HEK293 (cell line): ENCODE measurements around the gene CROT.

ENCODE experiments used
- CTCF ChIA-PET: fragments of 350-600 bp; formaldehyde crosslinking; extraction: SDS; loops from one replicate; lab custom pipeline; 2021; ENCODE audit warnings: antibody characterized with exemption; lab: Yijun Ruan, JAX
- POLR2A ChIA-PET: fragments of 300-600 bp; formaldehyde crosslinking; extraction: SDS; loops from one replicate; lab custom pipeline; 2020; ENCODE audit warnings: antibody characterized with exemption, inconsistent platforms; lab: Yijun Ruan, JAX
- H3K27ac ChIP-seq: fragments of 200-500 bp; sonication (Bioruptor generic); 2 replicates; pipeline ENCODE4 v1.5.1; 2014; ENCODE audit warnings: low read depth, low read length, control low read depth, inconsistent platforms; ENCODE audit errors: extremely low read depth
- H3K36me3 ChIP-seq, 2 experiments: fragments of 200-500 bp in 1 of 2; sonication (Bioruptor generic) in 1 of 2; 1 replicate in 1 of 2; 2 replicates in 1 of 2; pipeline ENCODE4 v1.5.1; 2014 to 2017; ENCODE audit warnings: inconsistent platforms in 2 of 2, low read length in 2 of 2; ENCODE audit not compliant: control insufficient read depth in 2 of 2, insufficient read depth in 1 of 2
- H3K4me1 ChIP-seq: fragments of 200-500 bp; sonication (Bioruptor generic); 2 replicates; pipeline ENCODE4 v1.5.1; 2014; ENCODE audit warnings: mild to moderate bottlenecking, low read length, inconsistent platforms; ENCODE audit not compliant: control insufficient read depth, insufficient read depth
- H3K4me3 ChIP-seq: 2 replicates; pipeline ENCODE4 v1.5.1; 2011; ENCODE audit warnings: low read depth, mild to moderate bottlenecking, control low read depth, low read length, moderate library complexity
- H3K9me3 ChIP-seq: fragments of 200-500 bp; sonication (Bioruptor generic); 2 replicates; pipeline ENCODE4 v1.5.1; 2014; ENCODE audit warnings: low read depth, low read length, inconsistent platforms; ENCODE audit not compliant: control insufficient read depth, insufficient read depth
- HOXC10 ChIP-seq: sonication (generic); formaldehyde crosslinking; IDR thresholded peaks from 2 replicates; pipeline ENCODE4 v1.8.1; 2023; ENCODE audit warnings: mild to moderate bottlenecking, missing genetic modification reagents
- MYNN ChIP-seq: fragments of 450-650 bp; formaldehyde crosslinking; IDR thresholded peaks from 2 replicates; pipeline ENCODE4 v1.5.1; 2016; ENCODE audit warnings: missing biosample characterization, missing genetic modification characterization, borderline replicate concordance
- MZF1 ChIP-seq: fragments of 450-650 bp; formaldehyde crosslinking; IDR thresholded peaks from 2 replicates; pipeline ENCODE4 v1.5.1; 2017; ENCODE audit warnings: missing biosample characterization, missing genetic modification characterization, borderline replicate concordance
- REPIN1 ChIP-seq: fragments of 450-650 bp; formaldehyde crosslinking; IDR thresholded peaks from 2 replicates; pipeline ENCODE4 v1.5.1; 2017; ENCODE audit warnings: missing biosample characterization, missing genetic modification characterization, low read depth
- SCRT2 ChIP-seq: fragments of 450-650 bp; formaldehyde crosslinking; IDR thresholded peaks from 2 replicates; pipeline ENCODE4 v1.5.1; 2016; ENCODE audit warnings: missing biosample characterization, missing genetic modification characterization
- ZNF112 ChIP-seq: fragments of 450-650 bp; formaldehyde crosslinking; IDR thresholded peaks from 2 replicates; pipeline ENCODE4 v1.5.0; 2017; ENCODE audit warnings: missing biosample characterization, missing genetic modification characterization
- ZNF121 ChIP-seq: fragments of 450-650 bp; formaldehyde crosslinking; IDR thresholded peaks from 2 replicates; pipeline ENCODE4 v1.5.1; 2016; ENCODE audit warnings: missing biosample characterization, missing genetic modification characterization
- ZNF169 ChIP-seq: fragments of 450-650 bp; formaldehyde crosslinking; IDR thresholded peaks from 2 replicates; pipeline ENCODE4 v1.5.1; 2016; ENCODE audit warnings: missing biosample characterization, missing genetic modification characterization
- ZNF184 ChIP-seq: fragments of 450-650 bp; IDR thresholded peaks from 2 replicates; pipeline ENCODE4 v1.5.1; 2018; ENCODE audit warnings: missing biosample characterization, mild to moderate bottlenecking, missing genetic modification characterization
- ZNF19 ChIP-seq: fragments of 450-650 bp; formaldehyde crosslinking; IDR thresholded peaks from 2 replicates; pipeline ENCODE4; 2016; ENCODE audit warnings: missing biosample characterization, missing genetic modification characterization, low read depth
- ZNF23 ChIP-seq: fragments of 450-650 bp; formaldehyde crosslinking; IDR thresholded peaks from 2 replicates; pipeline ENCODE4 v1.5.1; 2016; ENCODE audit warnings: missing biosample characterization, missing genetic modification characterization, borderline replicate concordance
- ZNF274 ChIP-seq, 2 experiments: fragments of 200-500 bp in 1 of 2; fragments of 450-650 bp in 1 of 2; sonication (Bioruptor generic) in 1 of 2; formaldehyde crosslinking in 1 of 2; IDR thresholded peaks; 2 replicates each; pipeline versions ENCODE4 v1.5.1 to v1.6.1; 2014 to 2016; ENCODE audit warnings: borderline replicate concordance in 1 of 2, inconsistent platforms in 1 of 2, low read length in 1 of 2, missing biosample characterization in 1 of 2, missing genetic modification characterization in 1 of 2
- ZNF341 ChIP-seq: fragments of 450-650 bp; formaldehyde crosslinking; IDR thresholded peaks from 2 replicates; pipeline ENCODE4; 2016; ENCODE audit warnings: low read depth, missing biosample characterization, missing genetic modification characterization
- ZNF350 ChIP-seq: fragments of 450-650 bp; formaldehyde crosslinking; IDR thresholded peaks from 2 replicates; pipeline ENCODE4 v1.5.0; 2017; ENCODE audit warnings: missing biosample characterization, mild to moderate bottlenecking, missing genetic modification characterization
- ZNF423 ChIP-seq: fragments of 450-650 bp; formaldehyde crosslinking; IDR thresholded peaks from 2 replicates; pipeline ENCODE4 v1.5.1; 2016; ENCODE audit warnings: missing biosample characterization, missing genetic modification characterization
- ZNF501 ChIP-seq: fragments of 450-650 bp; formaldehyde crosslinking; IDR thresholded peaks from 2 replicates; pipeline ENCODE4 v1.5.1; 2016; ENCODE audit warnings: missing biosample characterization, missing genetic modification characterization
- ZNF548 ChIP-seq: fragments of 450-650 bp; formaldehyde crosslinking; IDR thresholded peaks from 2 replicates; pipeline ENCODE4 v1.5.1; 2016; ENCODE audit warnings: missing biosample characterization, missing genetic modification characterization
- ZNF549 ChIP-seq: fragments of 450-650 bp; IDR thresholded peaks from 2 replicates; pipeline ENCODE4 v1.5.1; 2018; ENCODE audit warnings: missing biosample characterization, missing genetic modification characterization, mild to moderate bottlenecking, inconsistent platforms, moderate library complexity
- ZNF629 ChIP-seq: fragments of 450-650 bp; formaldehyde crosslinking; IDR thresholded peaks from 2 replicates; pipeline ENCODE4 v1.5.1; 2017; ENCODE audit warnings: missing biosample characterization, missing genetic modification characterization
- ZNF654 ChIP-seq: fragments of 450-650 bp; formaldehyde crosslinking; IDR thresholded peaks from 2 replicates; pipeline ENCODE4 v1.5.1; 2016; ENCODE audit warnings: low read depth, missing biosample characterization, missing genetic modification characterization
- ZSCAN30 ChIP-seq: fragments of 450-650 bp; IDR thresholded peaks from 2 replicates; pipeline ENCODE4 v1.5.1; 2018; ENCODE audit warnings: missing biosample characterization, mild to moderate bottlenecking, missing genetic modification characterization, moderate library complexity
- ZXDB ChIP-seq: fragments of 450-650 bp; formaldehyde crosslinking; IDR thresholded peaks from 2 replicates; pipeline ENCODE4 v1.5.1; 2016; ENCODE audit warnings: missing biosample characterization, missing genetic modification characterization
- TF ChIP-seq, protein P1 (sequence below): fragments of 450-650 bp; formaldehyde crosslinking; IDR thresholded peaks from 2 replicates; pipeline ENCODE4 v1.5.1; 2016; ENCODE audit warnings: missing biosample characterization, missing genetic modification characterization
- TF ChIP-seq, protein P2 (sequence below): fragments of 450-650 bp; IDR thresholded peaks from 2 replicates; pipeline ENCODE4 v1.5.1; 2018; ENCODE audit warnings: missing biosample characterization, missing genetic modification characterization
- TF ChIP-seq, protein P3 (sequence below): fragments of 450-650 bp; formaldehyde crosslinking; IDR thresholded peaks from 2 replicates; pipeline ENCODE4 v1.5.1; 2016; ENCODE audit warnings: missing biosample characterization, missing genetic modification characterization
- TF ChIP-seq, protein P4 (sequence below): fragments of 450-650 bp; formaldehyde crosslinking; conservative IDR thresholded peaks from 2 replicates; pipeline ENCODE4 v1.5.1; 2016; ENCODE audit warnings: low read depth, missing biosample characterization, missing genetic modification characterization

CROT gene

DNA sequence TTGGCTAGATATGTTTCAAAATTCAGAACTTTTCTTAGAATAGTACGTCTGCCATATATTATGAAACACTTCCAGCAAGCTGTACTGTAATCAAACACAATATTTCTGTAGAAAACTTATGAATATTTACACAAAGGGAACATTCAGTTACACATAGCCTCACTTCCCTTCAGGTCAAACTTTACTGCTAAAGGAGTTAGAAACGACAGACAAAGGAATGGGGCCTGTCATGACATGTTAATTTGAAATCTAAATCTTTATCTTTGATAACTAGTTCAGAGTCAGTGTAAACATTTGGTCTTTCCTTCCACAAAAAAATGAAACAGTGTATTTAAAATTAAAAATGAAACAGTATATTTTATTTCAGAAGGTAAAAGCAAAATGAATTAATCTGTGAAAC, 1.0 kb upstream of the CROT start:
- H3K4me1 ChIP-seq: peaks cover 16% of the 10 kb centered on the region; the same call in 1 of the 2 replicates
- H3K4me3 ChIP-seq: peak overlapping the region; percentile 80
- peaks cover 6 to 22% of the 10 kb centered on the region in 2 experiments; a peak in 2 of 3 replicates for H3K36me3 ChIP-seq
- peak overlapping the region; percentile 82 for H3K27ac ChIP-seq
- H3K9me3 ChIP-seq: no peaks in the 10 kb centered on the region
- TF ChIP-seq ZNF549 (tag by site-specific recombination): no peak
- no peak for TF ChIP-seq REPIN1 (tag by site-specific recombination)
- no peak for TF ChIP-seq ZNF654
- TF ChIP-seq ZNF121 (tag by site-specific recombination): no peak
- no peak for TF ChIP-seq ZNF350
- TF ChIP-seq ZNF23 (tag by site-specific recombination): no peak
- TF ChIP-seq ZNF548 (tag by site-specific recombination): no peak
- TF ChIP-seq ZNF629 (tag by site-specific recombination): no peak
- TF ChIP-seq, protein P1, sequence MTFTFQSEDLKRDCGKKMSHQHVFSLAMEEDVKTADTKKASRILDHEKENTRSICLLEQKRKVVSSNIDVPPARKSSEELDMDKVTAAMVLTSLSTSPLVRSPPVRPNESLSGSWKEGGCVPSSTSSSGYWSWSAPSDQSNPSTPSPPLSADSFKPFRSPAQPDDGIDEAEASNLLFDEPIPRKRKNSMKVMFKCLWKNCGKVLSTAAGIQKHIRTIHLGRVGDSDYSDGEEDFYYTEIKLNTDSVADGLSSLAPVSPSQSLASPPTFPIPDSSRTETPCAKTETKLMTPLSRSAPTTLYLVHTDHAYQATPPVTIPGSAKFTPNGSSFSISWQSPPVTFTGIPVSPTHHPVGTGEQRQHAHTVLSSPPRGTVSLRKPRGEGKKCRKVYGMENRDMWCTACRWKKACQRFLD: no peak
- TF ChIP-seq, protein P2, sequence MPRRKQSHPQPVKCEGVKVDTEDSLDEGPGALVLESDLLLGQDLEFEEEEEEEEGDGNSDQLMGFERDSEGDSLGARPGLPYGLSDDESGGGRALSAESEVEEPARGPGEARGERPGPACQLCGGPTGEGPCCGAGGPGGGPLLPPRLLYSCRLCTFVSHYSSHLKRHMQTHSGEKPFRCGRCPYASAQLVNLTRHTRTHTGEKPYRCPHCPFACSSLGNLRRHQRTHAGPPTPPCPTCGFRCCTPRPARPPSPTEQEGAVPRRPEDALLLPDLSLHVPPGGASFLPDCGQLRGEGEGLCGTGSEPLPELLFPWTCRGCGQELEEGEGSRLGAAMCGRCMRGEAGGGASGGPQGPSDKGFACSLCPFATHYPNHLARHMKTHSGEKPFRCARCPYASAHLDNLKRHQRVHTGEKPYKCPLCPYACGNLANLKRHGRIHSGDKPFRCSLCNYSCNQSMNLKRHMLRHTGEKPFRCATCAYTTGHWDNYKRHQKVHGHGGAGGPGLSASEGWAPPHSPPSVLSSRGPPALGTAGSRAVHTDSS (tag by site-specific recombination): no peak
- TF ChIP-seq ZNF184 (tag by site-specific recombination): no peak
- TF ChIP-seq, protein P3, sequence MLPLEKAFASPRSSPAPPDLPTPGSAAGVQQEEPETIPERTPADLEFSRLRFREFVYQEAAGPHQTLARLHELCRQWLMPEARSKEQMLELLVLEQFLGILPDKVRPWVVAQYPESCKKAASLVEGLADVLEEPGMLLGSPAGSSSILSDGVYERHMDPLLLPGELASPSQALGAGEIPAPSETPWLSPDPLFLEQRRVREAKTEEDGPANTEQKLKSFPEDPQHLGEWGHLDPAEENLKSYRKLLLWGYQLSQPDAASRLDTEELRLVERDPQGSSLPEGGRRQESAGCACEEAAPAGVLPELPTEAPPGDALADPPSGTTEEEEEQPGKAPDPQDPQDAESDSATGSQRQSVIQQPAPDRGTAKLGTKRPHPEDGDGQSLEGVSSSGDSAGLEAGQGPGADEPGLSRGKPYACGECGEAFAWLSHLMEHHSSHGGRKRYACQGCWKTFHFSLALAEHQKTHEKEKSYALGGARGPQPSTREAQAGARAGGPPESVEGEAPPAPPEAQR (tag by site-specific recombination): no peak
- no peak for TF ChIP-seq SCRT2
- no peak for TF ChIP-seq HOXC10
- TF ChIP-seq ZSCAN30 (tag by site-specific recombination): no peak
- TF ChIP-seq ZNF169: no peak
- TF ChIP-seq ZNF423 (tag by site-specific recombination): no peak
- TF ChIP-seq ZNF19 (tag by site-specific recombination): no peak
- no peak for TF ChIP-seq ZNF112
- CTCF ChIA-PET: no interaction called here
- POLR2A ChIA-PET: interaction anchor here (1.1 to 1.7 kb wide), 6 partner anchors 8 to 590 kb away, joined by 3 to 8 read pairs (median 4); partner anchors contain the start of genes ADAM22 and DMTF1

DNA sequence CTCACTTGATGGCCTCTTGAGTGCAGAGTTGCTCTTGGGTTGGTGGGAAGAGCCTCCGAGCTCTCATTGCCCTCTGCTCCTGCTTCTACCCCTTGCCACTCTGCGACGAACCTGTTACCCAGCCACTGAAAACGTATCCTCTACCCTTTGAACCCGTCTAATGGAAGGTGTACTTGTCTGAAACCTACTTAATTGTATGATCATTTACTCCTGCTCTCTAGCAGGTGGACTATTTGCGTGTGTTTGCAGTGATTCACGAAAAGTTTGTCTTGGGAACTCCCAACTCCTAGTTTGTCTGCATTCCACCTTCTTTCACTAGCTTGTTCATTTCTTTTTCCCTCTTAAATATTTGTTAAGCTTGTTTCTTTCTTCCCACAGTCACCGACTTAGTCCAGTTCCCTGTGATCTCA, 503 bp downstream of the CROT start:
- Histone ChIP-seq H3K27ac (no peak overlapping the region), H3K4me1 (peaks cover 9% of the 10 kb centered on the region; the same call in 1 of the 2 replicates), H3K9me3 (no peaks in the 10 kb centered on the region), H3K36me3 (peaks cover 11 to 36% of the 10 kb centered on the region in 2 experiments), H3K4me3 (peak overlapping the region; percentile 80)
- ChIA-PET CTCF (no interaction called here), POLR2A (interaction anchor here (0.6 to 1.7 kb wide), 6 partner anchors 13 to 530 kb away, joined by 4 to 8 read pairs (median 5); partner anchors contain the start of genes ABCB1, DBF4 and SLC25A40)
- TF ChIP-seq MYNN (tag by site-specific recombination) (no peak), SCRT2 (peak; percentile 58), ZNF341 (peak; percentile 6), ZNF501 (tag by site-specific recombination) (0 out of 2 replicates have a peak, but pooled peaks have one; percentile 5), ZXDB (tag by site-specific recombination) (0 out of 2 replicates have a peak, but pooled peaks have one; percentile 10), MZF1 (tag by site-specific recombination) (no peak), REPIN1 (tag by site-specific recombination) (no peak), ZNF274 (IDR thresholded peaks at IDR 0.05; ENCODE audit: low read length) (no peak), ZNF274 (tag by site-specific recombination; IDR thresholded peaks at IDR 0.05; ENCODE audit: borderline replicate concordance) (no peak)
- TF ChIP-seq, protein P4, sequence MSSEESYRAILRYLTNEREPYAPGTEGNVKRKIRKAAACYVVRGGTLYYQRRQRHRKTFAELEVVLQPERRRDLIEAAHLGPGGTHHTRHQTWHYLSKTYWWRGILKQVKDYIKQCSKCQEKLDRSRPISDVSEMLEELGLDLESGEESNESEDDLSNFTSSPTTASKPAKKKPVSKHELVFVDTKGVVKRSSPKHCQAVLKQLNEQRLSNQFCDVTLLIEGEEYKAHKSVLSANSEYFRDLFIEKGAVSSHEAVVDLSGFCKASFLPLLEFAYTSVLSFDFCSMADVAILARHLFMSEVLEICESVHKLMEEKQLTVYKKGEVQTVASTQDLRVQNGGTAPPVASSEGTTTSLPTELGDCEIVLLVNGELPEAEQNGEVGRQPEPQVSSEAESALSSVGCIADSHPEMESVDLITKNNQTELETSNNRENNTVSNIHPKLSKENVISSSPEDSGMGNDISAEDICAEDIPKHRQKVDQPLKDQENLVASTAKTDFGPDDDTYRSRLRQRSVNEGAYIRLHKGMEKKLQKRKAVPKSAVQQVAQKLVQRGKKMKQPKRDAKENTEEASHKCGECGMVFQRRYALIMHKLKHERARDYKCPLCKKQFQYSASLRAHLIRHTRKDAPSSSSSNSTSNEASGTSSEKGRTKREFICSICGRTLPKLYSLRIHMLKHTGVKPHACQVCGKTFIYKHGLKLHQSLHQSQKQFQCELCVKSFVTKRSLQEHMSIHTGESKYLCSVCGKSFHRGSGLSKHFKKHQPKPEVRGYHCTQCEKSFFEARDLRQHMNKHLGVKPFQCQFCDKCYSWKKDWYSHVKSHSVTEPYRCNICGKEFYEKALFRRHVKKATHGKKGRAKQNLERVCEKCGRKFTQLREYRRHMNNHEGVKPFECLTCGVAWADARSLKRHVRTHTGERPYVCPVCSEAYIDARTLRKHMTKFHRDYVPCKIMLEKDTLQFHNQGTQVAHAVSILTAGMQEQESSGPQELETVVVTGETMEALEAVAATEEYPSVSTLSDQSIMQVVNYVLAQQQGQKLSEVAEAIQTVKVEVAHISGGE (tag by site-specific recombination): no peak
